GM23338 (cell line): ENCODE results near the gene GUCY1A2.

ENCODE experiments used
- CREB1 ChIP-seq: fragments of 250-450 bp; sonication (Bioruptor Pico); IDR thresholded peaks from 2 replicates; pipeline ENCODE4 v1.5.0; 2020; ENCODE audit warnings: low read depth, mild to moderate bottlenecking, moderate library complexity
- CTCF ChIP-seq, 2 experiments: fragments of 200-600 bp in 1 of 2; sonication (generic) in 1 of 2; conservative IDR thresholded peaks; 2 replicates each; pipeline versions ENCODE4 v1.5.1 to v1.6.1; 2016 to 2017; ENCODE audit warnings: antibody characterized with exemption in 2 of 2, low read depth in 2 of 2, mild to moderate bottlenecking in 2 of 2, moderate library complexity in 1 of 2
- ETS1 ChIP-seq: IDR thresholded peaks from 2 replicates; pipeline ENCODE4 v1.6.1; 2016; ENCODE audit warnings: antibody characterized with exemption
- EZH2 ChIP-seq: fragments of 200-600 bp; sonication (generic); IDR thresholded peaks from one replicate; pipeline ENCODE4 v1.8.0; 2017; ENCODE audit warnings: antibody characterized with exemption, mild to moderate bottlenecking, low read depth; ENCODE audit not compliant: unreplicated experiment
- EZH2phosphoT487 ChIP-seq: fragments of 200-600 bp; sonication (generic); IDR thresholded peaks from one replicate; pipeline ENCODE4 v1.8.1; 2018; ENCODE audit warnings: antibody characterized with exemption; ENCODE audit not compliant: unreplicated experiment
- JUNB ChIP-seq: IDR thresholded peaks from one replicate; pipeline ENCODE4 v1.6.1; 2016; ENCODE audit warnings: antibody characterized with exemption; ENCODE audit not compliant: unreplicated experiment
- NANOG ChIP-seq: IDR thresholded peaks from 2 replicates; pipeline ENCODE4 v1.6.1; 2016; ENCODE audit warnings: antibody characterized with exemption, borderline replicate concordance
- POLR2AphosphoS5 ChIP-seq: IDR thresholded peaks from 2 replicates; pipeline ENCODE4 v1.6.1; 2016; ENCODE audit warnings: antibody characterized with exemption, low read depth
- REST ChIP-seq: IDR thresholded peaks from one replicate; pipeline ENCODE4 v1.6.1; 2018; ENCODE audit warnings: antibody characterized with exemption; ENCODE audit not compliant: unreplicated experiment
- STAT1 ChIP-seq: IDR thresholded peaks from one replicate; pipeline ENCODE4 v1.6.1; 2016; ENCODE audit warnings: antibody characterized with exemption; ENCODE audit not compliant: unreplicated experiment
- ZNF114 ChIP-seq: fragments of 250-450 bp; sonication (Bioruptor Pico); IDR thresholded peaks from 2 replicates; pipeline ENCODE4 v1.5.0; 2020; ENCODE audit warnings: mild to moderate bottlenecking, moderate library complexity
- ZNF331 ChIP-seq: fragments of 250-450 bp; sonication (Bioruptor Pico); IDR thresholded peaks from 2 replicates; pipeline ENCODE4 v1.5.0; 2020; ENCODE audit warnings: low read depth, mild to moderate bottlenecking, moderate library complexity

- TF ChIP-seq CTCF (conservative IDR thresholded peaks at IDR 0.05; ENCODE audit: low read depth in 2 of 2) (no peak), CREB1 (CRISPR knock-in tag) (no peak), EZH2phosphoT487 (no peak), POLR2AphosphoS5 (no peak), JUNB (no peak), ETS1 (no peak), REST (no peak), EZH2 (no peak), ZNF114 (CRISPR knock-in tag) (no peak), ZNF331 (CRISPR knock-in tag) (no peak), STAT1 (no peak), NANOG (no peak)
Measured at GRCh38 chr11:106728859-106729258, 289.4 kb downstream of the GUCY1A2 start.
